ENCODE data around the gene CCL2. TPM values are rescaled to one million over a fixed set of nuclear protein-coding genes. Genes with fewer than 3 reads are reported as not detected.

Gene CCL2
- 11.4 TPM for polyA plus RNA-seq (2013, experiment 1 of 4)
- polyA plus RNA-seq (2013, experiment 2 of 4), result 15.7 TPM
- polyA plus RNA-seq (2013, experiment 3 of 4), result 12.0 TPM
- 12.8 TPM for polyA plus RNA-seq (2013, experiment 4 of 4)

DNA sequence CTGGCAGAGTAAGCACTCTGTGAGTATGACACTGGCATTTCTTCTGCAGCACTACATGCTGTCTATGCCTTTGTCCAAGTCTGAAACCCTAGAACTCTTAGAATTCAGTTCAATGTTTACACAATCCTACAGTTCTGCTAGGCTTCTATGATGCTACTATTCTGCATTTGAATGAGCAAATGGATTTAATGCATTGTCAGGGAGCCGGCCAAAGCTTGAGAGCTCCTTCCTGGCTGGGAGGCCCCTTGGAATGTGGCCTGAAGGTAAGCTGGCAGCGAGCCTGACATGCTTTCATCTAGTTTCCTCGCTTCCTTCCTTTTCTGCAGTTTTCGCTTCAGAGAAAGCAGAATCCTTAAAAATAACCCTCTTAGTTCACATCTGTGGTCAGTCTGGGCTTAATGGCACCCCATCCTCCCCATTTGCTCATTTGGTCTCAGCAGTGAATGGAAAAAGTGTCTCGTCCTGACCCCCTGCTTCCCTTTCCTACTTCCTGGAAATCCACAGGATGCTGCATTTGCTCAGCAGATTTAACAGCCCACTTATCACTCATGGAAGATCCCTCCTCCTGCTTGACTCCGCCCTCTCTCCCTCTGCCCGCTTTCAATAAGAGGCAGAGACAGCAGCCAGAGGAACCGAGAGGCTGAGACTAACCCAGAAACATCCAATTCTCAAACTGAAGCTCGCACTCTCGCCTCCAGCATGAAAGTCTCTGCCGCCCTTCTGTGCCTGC, at the start of gene CCL2:
TSS of gene CCL2 (plus strand) at position 635 of the 730 bp plus-strand sequence. CDS start at position 700, 65 bp downstream.
- H3K4me3 ChIP-seq (ENCODE audit: insufficient read depth, low read depth, low read length), result peak within 1 kb of the TSS; percentile 25
- H3K4me1 ChIP-seq (ENCODE audit: control insufficient read depth, insufficient read depth, low read length), result peaks cover 17% of the 10 kb centered on the region
- H3K36me3 ChIP-seq (ENCODE audit: control insufficient read depth, insufficient read depth, low read length), result no peaks in the 10 kb centered on the region
- 7 to 11% methylated on average over 11 of the region's 11 CpGs for WGBS, 2 experiments
- H3K27ac ChIP-seq (ENCODE audit: insufficient read depth, low read depth, low read length, poor library complexity, severe bottlenecking), result peak within 1 kb of the TSS; percentile 65
- H3K9me3 ChIP-seq (ENCODE audit: control insufficient read depth, low read length), result no peaks in the 10 kb centered on the region
- no peaks in the 10 kb centered on the region for H3K27me3 ChIP-seq (ENCODE audit: control insufficient read depth, insufficient read depth, low read length, poor library complexity, severe bottlenecking)

DNA sequence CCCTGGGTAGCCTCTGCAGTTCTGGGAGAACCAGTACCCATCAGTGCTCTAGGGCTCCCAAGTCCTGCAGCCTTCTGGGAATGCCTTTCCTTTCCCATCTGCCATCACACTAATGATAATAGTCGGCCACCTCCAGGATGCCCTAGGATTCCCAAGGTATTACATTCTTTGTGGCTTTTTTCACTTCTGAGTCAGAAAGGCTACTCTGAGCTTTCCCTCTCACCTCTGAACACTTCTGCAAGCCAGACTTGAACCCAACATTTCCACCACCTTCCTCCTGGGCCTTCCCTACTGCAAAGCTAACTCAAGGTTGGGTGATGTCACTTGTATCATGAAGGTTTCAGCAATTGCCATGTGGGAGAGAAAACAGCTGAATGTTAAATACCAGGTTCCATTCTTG, 49.7 kb upstream of the CCL2 start:
- Histone ChIP-seq H3K27ac (ENCODE audit: insufficient read depth, low read depth, low read length, poor library complexity, severe bottlenecking) (no peak overlapping the region), H3K4me3 (ENCODE audit: insufficient read depth, low read depth, low read length) (no peak overlapping the region), H3K36me3 (ENCODE audit: control insufficient read depth, insufficient read depth, low read length) (no peaks in the 10 kb centered on the region), H3K9me3 (ENCODE audit: control insufficient read depth, low read length) (no peaks in the 10 kb centered on the region), H3K27me3 (ENCODE audit: control insufficient read depth, insufficient read depth, low read length, poor library complexity, severe bottlenecking) (no peaks in the 10 kb centered on the region), H3K4me1 (ENCODE audit: control insufficient read depth, insufficient read depth, low read length) (no peaks in the 10 kb centered on the region)
- 85 to 92% methylated on average over 1 of the region's 1 CpG for WGBS, 2 experiments

DNA sequence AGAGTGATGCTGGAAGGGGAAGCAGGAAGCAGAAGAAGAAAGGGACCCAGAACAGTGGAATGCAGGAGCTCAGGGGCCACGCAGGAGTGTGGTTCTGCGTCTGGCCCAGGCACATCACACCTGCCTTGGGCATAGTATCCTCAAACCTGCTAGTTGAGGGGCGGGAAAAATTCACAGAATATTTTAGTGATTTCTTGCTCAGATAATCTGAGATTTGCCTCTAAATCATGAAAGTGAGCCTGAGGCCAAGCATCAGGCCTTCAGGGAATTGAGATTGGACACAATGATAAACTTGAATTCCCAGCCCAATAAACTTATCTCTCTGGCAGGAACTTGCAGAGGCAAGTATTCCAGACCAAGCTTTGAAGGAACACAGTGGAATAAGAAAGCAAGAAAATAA, 48.5 kb upstream of the CCL2 start:
- 93 to 96% methylated on average over 3 of the region's 3 CpGs for WGBS, 2 experiments
- Histone ChIP-seq H3K9me3 (ENCODE audit: control insufficient read depth, low read length) (no peaks in the 10 kb centered on the region), H3K27ac (ENCODE audit: insufficient read depth, low read depth, low read length, poor library complexity, severe bottlenecking) (no peak overlapping the region), H3K27me3 (ENCODE audit: control insufficient read depth, insufficient read depth, low read length, poor library complexity, severe bottlenecking) (no peaks in the 10 kb centered on the region), H3K4me1 (ENCODE audit: control insufficient read depth, insufficient read depth, low read length) (no peaks in the 10 kb centered on the region), H3K4me3 (ENCODE audit: insufficient read depth, low read depth, low read length) (no peak overlapping the region), H3K36me3 (ENCODE audit: control insufficient read depth, insufficient read depth, low read length) (no peaks in the 10 kb centered on the region)

DNA sequence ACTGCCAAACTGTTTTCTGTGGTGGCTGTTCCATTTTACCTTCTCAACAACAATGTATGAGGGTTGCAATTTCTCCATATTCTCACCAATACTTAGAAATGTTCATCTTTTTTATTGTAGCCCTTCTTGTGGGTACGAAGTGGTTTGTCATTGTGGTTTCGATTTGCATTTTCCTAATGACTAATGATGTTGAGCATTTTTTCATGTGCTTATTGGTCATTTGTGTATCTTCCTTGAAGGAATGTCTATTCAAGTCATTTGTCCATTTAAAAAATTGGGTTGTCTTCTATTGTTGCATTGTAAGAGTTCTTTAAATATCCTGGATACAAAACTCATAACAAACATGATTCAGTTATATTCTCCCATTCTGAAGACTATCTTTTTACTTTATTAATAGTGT, 47.5 kb upstream of the CCL2 start:
- H3K27ac ChIP-seq (ENCODE audit: insufficient read depth, low read depth, low read length, poor library complexity, severe bottlenecking), result no peak overlapping the region
- H3K9me3 ChIP-seq (ENCODE audit: control insufficient read depth, low read length), result no peaks in the 10 kb centered on the region
- no peaks in the 10 kb centered on the region for H3K27me3 ChIP-seq (ENCODE audit: control insufficient read depth, insufficient read depth, low read length, poor library complexity, severe bottlenecking)
- H3K36me3 ChIP-seq (ENCODE audit: control insufficient read depth, insufficient read depth, low read length), result no peaks in the 10 kb centered on the region
- H3K4me1 ChIP-seq (ENCODE audit: control insufficient read depth, insufficient read depth, low read length), result no peaks in the 10 kb centered on the region
- WGBS, 2 experiments, result 94 to 96% methylated on average over 2 of the region's 2 CpGs
- no peak overlapping the region for H3K4me3 ChIP-seq (ENCODE audit: insufficient read depth, low read depth, low read length)

DNA sequence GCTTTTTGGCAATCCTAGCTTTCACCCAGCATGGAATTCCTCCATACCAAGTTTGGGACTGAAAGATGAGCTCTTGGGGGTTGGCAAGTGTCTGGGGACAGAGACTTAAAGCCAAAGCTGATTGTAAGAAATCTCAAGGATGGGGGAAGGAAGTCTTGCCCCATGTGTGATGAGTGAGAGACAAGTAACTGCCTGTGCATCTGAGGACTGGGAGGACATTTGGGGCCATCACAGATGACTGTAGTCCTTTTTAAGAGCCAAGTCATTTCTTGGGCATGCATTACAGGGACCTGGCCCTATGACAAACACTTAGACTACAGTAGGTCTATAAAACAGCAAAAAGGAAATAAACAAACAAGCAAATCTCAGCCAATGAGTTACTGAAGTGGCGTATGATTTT, 36.3 kb upstream of the CCL2 start:
- H3K36me3 ChIP-seq (ENCODE audit: control insufficient read depth, insufficient read depth, low read length), result no peaks in the 10 kb centered on the region
- no peak overlapping the region for H3K27ac ChIP-seq (ENCODE audit: insufficient read depth, low read depth, low read length, poor library complexity, severe bottlenecking)
- H3K9me3 ChIP-seq (ENCODE audit: control insufficient read depth, low read length), result no peaks in the 10 kb centered on the region
- no peaks in the 10 kb centered on the region for H3K27me3 ChIP-seq (ENCODE audit: control insufficient read depth, insufficient read depth, low read length, poor library complexity, severe bottlenecking)
- no peaks in the 10 kb centered on the region for H3K4me1 ChIP-seq (ENCODE audit: control insufficient read depth, insufficient read depth, low read length)
- no peak overlapping the region for H3K4me3 ChIP-seq (ENCODE audit: insufficient read depth, low read depth, low read length)
- WGBS, 2 experiments, result 92 to 100% methylated on average over 1 of the region's 1 CpG

DNA sequence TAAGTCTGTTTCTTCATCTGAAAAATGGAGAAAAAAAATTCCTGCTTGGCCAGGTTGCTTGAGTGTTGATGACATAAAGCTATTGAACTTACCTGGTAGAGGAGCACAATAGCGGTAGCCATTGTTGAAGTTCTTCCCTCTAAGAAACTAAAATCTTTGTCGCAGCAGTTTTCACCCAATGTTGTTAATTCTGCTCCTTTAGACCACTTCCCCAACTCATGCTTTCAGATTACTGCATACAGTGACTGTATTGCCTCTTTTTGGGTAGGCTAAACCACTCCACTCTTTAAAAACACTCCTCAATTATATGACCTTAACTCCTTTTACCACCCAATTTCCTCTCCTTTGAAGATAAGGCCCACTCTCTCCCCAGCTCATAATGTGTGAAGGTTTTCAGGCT, 35.7 kb upstream of the CCL2 start:
- Histone ChIP-seq H3K9me3 (ENCODE audit: control insufficient read depth, low read length) (no peaks in the 10 kb centered on the region), H3K27me3 (ENCODE audit: control insufficient read depth, insufficient read depth, low read length, poor library complexity, severe bottlenecking) (no peaks in the 10 kb centered on the region), H3K36me3 (ENCODE audit: control insufficient read depth, insufficient read depth, low read length) (no peaks in the 10 kb centered on the region), H3K4me1 (ENCODE audit: control insufficient read depth, insufficient read depth, low read length) (no peaks in the 10 kb centered on the region), H3K27ac (ENCODE audit: insufficient read depth, low read depth, low read length, poor library complexity, severe bottlenecking) (no peak overlapping the region), H3K4me3 (ENCODE audit: insufficient read depth, low read depth, low read length) (no peak overlapping the region)
- WGBS, 2 experiments, result 94% methylated on average over 2 of the region's 2 CpGs

DNA sequence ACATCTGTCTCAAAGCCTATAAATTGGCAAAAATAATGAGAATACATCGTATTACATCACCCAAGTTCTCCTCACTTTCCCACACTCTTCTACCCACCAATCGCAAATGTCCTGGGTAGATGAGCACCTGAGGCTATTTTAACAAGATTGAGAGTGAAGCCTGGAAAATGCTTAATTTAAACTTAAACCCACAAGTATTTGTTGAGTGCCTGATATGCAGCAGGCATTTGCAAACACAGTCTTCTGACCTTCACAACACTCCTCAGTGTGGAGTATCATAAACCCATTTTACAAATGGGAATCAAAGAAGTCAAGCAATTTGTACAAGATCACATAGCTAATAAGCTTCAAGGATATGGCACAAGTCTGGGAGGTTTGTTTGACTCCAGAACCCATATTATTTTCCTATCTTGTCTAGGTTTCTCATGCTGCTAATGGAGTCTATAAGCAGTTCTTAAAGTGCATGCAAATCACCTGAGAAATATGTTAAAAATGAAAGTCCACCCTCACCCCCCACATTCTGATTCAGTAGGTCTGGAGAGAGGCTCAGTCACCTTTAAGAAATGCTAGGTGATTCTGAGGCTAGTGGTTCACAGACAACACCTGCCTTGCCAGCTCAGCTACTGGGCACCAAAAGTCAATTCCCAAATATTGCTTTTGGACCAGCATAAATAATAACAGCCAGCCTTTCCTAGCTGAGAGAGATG, 34.9 kb upstream of the CCL2 start:
- no peaks in the 10 kb centered on the region for H3K9me3 ChIP-seq (ENCODE audit: control insufficient read depth, low read length)
- H3K4me3 ChIP-seq (ENCODE audit: insufficient read depth, low read depth, low read length), result no peak overlapping the region
- H3K36me3 ChIP-seq (ENCODE audit: control insufficient read depth, insufficient read depth, low read length), result no peaks in the 10 kb centered on the region
- no peaks in the 10 kb centered on the region for H3K27me3 ChIP-seq (ENCODE audit: control insufficient read depth, insufficient read depth, low read length, poor library complexity, severe bottlenecking)
- no peaks in the 10 kb centered on the region for H3K4me1 ChIP-seq (ENCODE audit: control insufficient read depth, insufficient read depth, low read length)
- WGBS, 2 experiments, result 86 to 93% methylated on average over 2 of the region's 2 CpGs
- no peak overlapping the region for H3K27ac ChIP-seq (ENCODE audit: insufficient read depth, low read depth, low read length, poor library complexity, severe bottlenecking)

DNA sequence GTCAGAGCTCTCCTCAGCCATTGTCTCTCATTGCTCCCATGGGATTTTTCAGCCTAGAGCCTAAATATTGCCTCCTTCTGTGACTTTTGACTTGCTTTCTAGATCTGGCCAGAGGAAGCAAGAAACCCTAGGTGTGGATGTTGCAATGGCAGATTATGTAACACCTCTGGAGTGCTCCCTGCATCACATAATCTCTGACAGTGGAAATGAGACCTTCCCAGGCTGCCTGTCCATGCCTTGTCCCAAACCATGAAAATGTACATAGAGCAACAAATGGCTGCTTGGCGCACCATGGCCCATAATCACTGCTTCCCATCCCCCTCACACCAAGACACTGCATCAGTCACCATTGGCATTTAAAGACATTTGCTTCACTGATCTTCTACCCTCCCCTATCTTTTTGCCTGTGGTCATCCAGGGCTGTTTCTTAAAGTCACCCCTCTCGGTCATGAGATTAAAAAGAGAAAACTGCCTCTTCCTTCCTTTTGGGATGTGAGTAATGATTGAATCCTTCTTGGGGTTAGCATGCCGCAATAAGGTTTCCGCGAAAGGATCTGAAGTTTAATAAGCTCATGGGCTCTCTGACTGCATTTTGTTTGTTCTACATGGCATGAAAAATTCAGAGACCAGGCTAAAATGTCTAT, 34.2 kb upstream of the CCL2 start:
- H3K4me1 ChIP-seq (ENCODE audit: control insufficient read depth, insufficient read depth, low read length), result no peaks in the 10 kb centered on the region
- H3K27ac ChIP-seq (ENCODE audit: insufficient read depth, low read depth, low read length, poor library complexity, severe bottlenecking), result no peak overlapping the region
- 83 to 99% methylated on average over 5 of the region's 5 CpGs for WGBS, 2 experiments
- no peak overlapping the region for H3K4me3 ChIP-seq (ENCODE audit: insufficient read depth, low read depth, low read length)
- no peaks in the 10 kb centered on the region for H3K27me3 ChIP-seq (ENCODE audit: control insufficient read depth, insufficient read depth, low read length, poor library complexity, severe bottlenecking)
- no peaks in the 10 kb centered on the region for H3K36me3 ChIP-seq (ENCODE audit: control insufficient read depth, insufficient read depth, low read length)
- no peaks in the 10 kb centered on the region for H3K9me3 ChIP-seq (ENCODE audit: control insufficient read depth, low read length)

DNA sequence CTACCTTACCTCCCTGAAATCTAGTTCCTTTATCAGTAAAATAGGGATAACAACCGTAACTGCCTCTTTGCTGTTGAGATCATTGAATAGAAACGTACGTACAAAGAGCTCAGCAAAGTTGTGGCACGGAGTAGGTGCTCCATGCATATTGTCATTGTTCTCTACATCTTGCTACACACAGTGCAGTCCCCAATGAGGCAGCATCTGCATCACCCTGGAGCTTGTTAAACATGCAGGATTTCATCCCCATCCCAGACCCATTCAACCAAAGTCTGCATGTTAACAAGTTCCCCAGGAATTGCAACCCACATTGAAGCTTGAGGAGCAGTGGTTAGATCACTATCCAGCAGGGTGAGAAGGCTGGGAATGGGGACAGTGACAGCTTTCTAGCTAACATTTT, 33.7 kb upstream of the CCL2 start:
- H3K4me1 ChIP-seq (ENCODE audit: control insufficient read depth, insufficient read depth, low read length), result no peaks in the 10 kb centered on the region
- no peaks in the 10 kb centered on the region for H3K27me3 ChIP-seq (ENCODE audit: control insufficient read depth, insufficient read depth, low read length, poor library complexity, severe bottlenecking)
- H3K9me3 ChIP-seq (ENCODE audit: control insufficient read depth, low read length), result no peaks in the 10 kb centered on the region
- 84 to 85% methylated on average over 4 of the region's 4 CpGs for WGBS, 2 experiments
- no peak overlapping the region for H3K27ac ChIP-seq (ENCODE audit: insufficient read depth, low read depth, low read length, poor library complexity, severe bottlenecking)
- H3K36me3 ChIP-seq (ENCODE audit: control insufficient read depth, insufficient read depth, low read length), result no peaks in the 10 kb centered on the region
- no peak overlapping the region for H3K4me3 ChIP-seq (ENCODE audit: insufficient read depth, low read depth, low read length)

Data from ectodermal cell (in vitro differentiated cells).